HG02759 (cell line): ENCODE data around the gene PXK.
"Not testable (repeated sequence)": the region's sequence is repeated elsewhere in the genome, so short reads cannot be mapped to it uniquely, and the experiment has no call there.

Experiments used
- ATAC-seq: cut with Tn5 transposase; IDR thresholded peaks from one replicate; pipeline ENCODE4 v1.9.1; 2021; ENCODE audit warnings: mild to moderate bottlenecking, moderate library complexity; ENCODE audit not compliant: unreplicated experiment

Gene PXK

GRCh38 chr3:58323529-58324390, 8.9 kb upstream of the PXK start:
- ATAC-seq: no peak

DNA sequence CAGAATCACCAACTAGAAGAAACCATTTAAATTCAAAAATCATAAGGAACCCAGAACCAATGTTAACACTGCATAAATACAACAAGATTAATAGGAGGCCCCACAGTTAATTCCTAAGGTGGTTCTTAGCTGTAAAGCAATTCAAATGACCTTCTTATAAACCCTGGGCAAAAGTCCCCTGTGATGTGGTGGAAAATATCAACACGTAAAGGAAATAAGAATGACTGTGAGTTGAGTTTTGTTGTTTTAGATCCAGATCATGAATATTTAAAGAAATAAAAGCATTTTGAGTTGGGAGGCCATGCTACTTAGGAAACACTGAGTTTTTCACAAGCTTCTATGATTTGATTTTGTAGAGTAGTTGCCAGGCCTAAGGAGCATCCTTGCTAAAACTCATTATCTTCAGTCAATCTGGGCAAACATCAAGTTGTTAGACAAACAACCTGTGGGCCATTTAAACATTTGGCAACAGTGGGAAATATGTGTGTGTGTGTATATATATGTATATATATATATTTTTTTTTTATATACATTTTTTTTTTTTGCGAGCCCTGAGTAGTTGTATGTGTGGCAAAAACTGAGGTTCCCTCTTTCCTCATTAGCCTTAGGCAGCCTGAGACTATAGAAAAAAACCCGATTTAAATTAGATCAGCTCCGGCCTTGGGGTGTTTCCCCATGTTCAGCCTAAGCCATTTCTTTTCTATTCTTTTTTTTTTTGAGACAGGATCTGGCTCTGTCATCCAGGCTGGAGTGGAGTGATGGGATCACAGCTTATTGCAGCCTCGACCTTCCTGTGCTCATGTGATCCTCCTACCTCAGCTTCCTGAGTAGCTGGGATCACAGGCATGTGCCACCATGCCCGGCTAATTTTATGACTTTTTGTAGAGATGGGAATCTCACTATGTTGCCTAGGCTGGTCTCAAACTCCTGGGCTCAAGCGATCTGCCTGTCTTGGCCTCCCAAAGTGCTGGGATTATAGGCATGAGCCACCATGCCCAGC, 8.0 kb upstream of the PXK start:
- ATAC-seq: no peak

DNA sequence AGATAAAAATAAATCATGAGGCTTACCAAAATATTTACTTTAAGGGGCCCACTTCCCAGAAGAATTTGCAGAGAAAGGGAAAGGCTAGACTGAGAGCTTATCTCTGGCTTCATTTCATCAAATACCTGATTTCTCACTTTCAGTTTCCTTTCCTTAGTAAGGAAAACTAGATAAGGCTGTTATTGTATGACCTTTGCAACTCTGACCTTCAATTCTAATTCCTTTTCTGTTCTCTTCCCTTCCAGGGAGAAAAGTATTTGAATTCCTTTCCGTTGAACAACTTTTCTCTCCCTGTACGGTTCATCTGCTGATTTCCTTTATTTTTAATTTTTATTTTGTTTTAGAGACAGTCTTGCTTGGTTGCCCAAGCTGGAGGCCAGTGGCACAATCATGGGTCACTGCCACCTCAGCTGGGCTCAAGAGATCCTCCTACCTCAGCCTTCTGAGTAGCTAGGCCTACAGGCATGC, 7.1 kb upstream of the PXK start:
- ATAC-seq: no peak

- no peak for ATAC-seq
These were observed 6.3 kb upstream of the PXK start for GRCh38 chr3:58326267-58326900.

GRCh38 chr3:58329150-58329921, 3.4 kb upstream of the PXK start:
- ATAC-seq: no peak

DNA sequence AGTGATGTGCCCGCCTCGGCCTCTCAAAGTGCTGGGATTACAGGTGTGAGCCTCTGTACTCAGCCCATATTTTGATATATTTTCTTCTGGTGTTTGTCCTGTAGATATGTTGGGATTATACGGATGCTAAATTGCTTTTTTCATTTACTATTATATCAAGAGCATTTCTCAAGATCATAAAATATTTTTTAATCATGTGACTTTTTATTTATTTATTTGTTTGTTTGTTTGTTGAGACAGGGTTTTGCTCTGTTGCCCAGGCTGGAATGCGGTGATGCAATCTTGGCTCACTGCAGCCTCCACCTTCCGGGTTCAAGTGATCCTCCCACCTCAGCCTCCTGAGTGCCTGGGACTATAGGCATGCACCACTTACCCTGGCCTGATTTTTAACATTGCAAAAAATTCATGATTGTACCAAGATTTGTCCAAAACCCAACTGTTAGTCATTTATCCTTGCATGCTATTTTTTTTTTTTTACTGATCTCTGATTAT, 2.7 kb upstream of the PXK start:
- no peak for ATAC-seq

GRCh38 chr3:58331593-58332152, 1.0 kb upstream of the PXK start:
- ATAC-seq: no peak

- peak; percentile 42 for ATAC-seq
These were observed 717 bp downstream of the PXK start for GRCh38 chr3:58333206-58334012.

DNA sequence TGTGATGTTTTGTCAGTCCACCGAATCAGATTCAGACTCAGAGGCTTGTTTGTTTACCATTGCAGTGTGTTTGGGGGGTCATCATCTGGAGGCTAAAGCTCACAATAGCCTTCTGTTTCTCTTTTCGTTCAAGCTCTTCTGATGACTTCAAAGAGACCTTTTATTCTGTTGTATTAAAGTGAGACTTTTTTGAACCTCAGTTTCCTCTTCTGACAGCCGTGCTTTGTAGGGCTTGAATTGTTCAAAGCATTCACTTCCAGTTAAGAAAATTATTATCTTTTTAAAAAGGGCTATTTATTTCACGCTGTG, 1.3 kb downstream of the PXK start:
- ATAC-seq: no peak

DNA sequence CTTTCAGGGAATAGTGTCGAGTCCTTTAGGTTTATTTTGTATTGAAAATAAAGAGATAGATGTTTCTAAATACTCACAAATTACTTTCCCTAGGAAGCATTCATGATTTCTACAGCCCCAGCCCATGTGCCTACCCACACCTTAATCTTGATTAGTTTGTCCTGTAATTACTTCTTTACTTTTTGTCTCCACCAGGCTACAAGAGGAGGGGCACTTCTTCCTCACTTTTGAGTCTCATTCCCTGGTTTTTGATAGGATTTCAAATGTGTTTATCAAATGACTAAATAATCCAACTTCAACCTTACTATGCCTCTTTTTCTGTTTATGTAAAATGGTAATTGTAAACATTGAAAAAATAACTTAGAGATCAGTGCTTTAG, 1.8 kb downstream of the PXK start:
- ATAC-seq: no peak

- ATAC-seq: no peak
These were observed 2.9 kb downstream of the PXK start for GRCh38 chr3:58335652-58335947.

GRCh38 chr3:58336135-58336882, 3.6 kb downstream of the PXK start:
- no peak for ATAC-seq

GRCh38 chr3:58337190-58337589, 4.5 kb downstream of the PXK start:
- no peak for ATAC-seq

DNA sequence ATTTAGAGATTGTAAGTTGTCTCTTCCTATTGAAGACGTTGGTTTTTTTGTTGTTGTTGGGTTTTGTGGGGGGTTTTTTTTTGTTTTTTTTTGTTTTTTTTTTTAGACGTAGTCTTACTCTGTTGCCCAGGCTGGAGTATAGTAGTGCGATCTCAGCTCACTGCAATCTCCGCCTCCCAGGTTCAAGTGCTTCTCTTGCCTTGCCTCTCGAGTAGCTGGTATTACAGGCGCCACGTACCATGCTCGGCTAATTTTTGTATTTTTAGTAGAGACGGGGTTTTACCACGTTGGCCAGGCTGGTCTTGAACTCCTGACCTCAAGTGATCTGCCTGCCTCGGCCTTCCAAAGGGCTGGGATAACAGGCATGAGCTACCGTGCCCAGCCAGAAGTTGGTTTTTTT, 6.5 kb downstream of the PXK start:
- ATAC-seq: not testable (repeated sequence)

- no peak for ATAC-seq
These were observed 8.0 kb downstream of the PXK start for GRCh38 chr3:58340594-58341244.

- no peak for ATAC-seq
These were observed 8.7 kb downstream of the PXK start for GRCh38 chr3:58341376-58341775.

DNA sequence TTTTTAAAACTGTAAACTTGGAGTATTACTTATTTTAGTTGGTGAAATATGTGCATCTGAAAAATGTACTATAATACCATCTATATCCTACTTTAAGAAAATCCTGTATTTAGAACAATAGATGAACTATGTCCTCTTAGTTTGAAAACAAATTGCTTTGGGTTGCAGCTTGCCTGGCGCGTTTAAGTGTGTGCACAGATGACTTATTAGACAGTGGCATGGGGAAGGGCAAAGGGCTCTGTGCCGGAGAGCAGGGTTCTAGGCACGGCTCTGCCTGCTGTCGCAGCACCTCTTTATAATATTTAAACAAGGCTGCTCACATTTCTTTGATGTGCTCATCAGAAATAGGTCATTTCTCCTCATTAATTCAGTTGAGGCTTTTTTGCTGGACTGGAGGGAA, 10.0 kb downstream of the PXK start:
- no peak for ATAC-seq

DNA sequence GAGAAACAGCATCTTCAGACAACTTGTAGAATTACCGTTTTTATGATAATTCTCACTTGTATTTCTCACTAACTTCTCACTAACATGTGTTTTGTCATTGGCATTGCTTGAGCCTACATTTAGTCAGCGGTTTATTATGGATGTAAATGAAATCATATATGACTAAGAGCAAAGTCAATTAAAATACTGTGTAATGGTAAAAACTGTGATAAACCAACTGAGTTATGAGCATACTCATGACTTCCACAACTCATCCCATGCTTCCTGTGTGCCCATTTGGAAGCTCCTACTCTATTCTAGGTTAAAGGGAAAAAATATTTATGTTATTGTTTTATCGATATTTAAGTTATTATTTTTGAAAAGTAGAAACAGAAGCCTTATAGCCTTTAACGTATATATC, 12.8 kb downstream of the PXK start:
- ATAC-seq: no peak
